Stimulated activated CD4-positive, alpha-beta T cell treated with anti-CD3 and anti-CD28 coated beads, Interleukin-4, amount 100 ng/mL, for 48 hours (primary cell): ENCODE measurements around the gene NDUFB6.
"Not testable (repeated sequence)": the region's sequence is repeated elsewhere in the genome, so short reads cannot be mapped to it uniquely, and the experiment has no call there.

Experiments used
- DNase-seq, 2 donors: peaks; one replicate each; pipeline ENCODE4 v3.0.0-alpha.2; 2020; ENCODE audit warnings: low read depth in 2 of 2

Gene NDUFB6

GRCh38 chr9:32524558-32524891, 48.4 kb downstream of the NDUFB6 start:
- DNase-seq = not testable (repeated sequence)

GRCh38 chr9:32523910-32524309, 49.0 kb downstream of the NDUFB6 start:
- no peak for DNase-seq

GRCh38 chr9:32518276-32518675, 54.7 kb downstream of the NDUFB6 start:
- no peak for DNase-seq

GRCh38 chr9:32516241-32516640, 56.7 kb downstream of the NDUFB6 start:
- DNase-seq = no peak

GRCh38 chr9:32508728-32509127, 64.2 kb downstream of the NDUFB6 start:
- DNase-seq = no peak

GRCh38 chr9:32503008-32503407, 70.0 kb downstream of the NDUFB6 start:
- no peak for DNase-seq
